Mesenchymal stem cell (in vitro differentiated cells and primary cell): ENCODE data around the gene UQCRH.
"Not testable (repeated sequence)": the region's sequence is repeated elsewhere in the genome, so short reads cannot be mapped to it uniquely, and the experiment has no call there.

Experiments used
- DNase-seq: peaks from one replicate; pipeline ENCODE4 v3.0.0-alpha.2; 2013
- H2AFZ ChIP-seq: one replicate; pipeline ENCODE4 v1.6.1; 2013; ENCODE audit warnings: low read depth, mild to moderate bottlenecking, control low read depth, inconsistent platforms, low read length, moderate library complexity
- H2AK5ac ChIP-seq: 2 replicates; pipeline ENCODE4 v1.6.1; 2013; ENCODE audit warnings: low read length, moderate library complexity, mild to moderate bottlenecking, inconsistent platforms; ENCODE audit not compliant: severe bottlenecking
- H2BK120ac ChIP-seq: one replicate; pipeline ENCODE4 v1.6.1; 2013; ENCODE audit warnings: low read depth, mild to moderate bottlenecking, inconsistent platforms, low read length, moderate library complexity
- H2BK12ac ChIP-seq, 2 experiments: one replicate each; pipeline ENCODE4 v1.6.1; 2013; ENCODE audit warnings: inconsistent platforms in 2 of 2, low read length in 2 of 2, mild to moderate bottlenecking in 2 of 2, moderate library complexity in 2 of 2, control low read depth in 1 of 2
- H2BK15ac ChIP-seq: one replicate; pipeline ENCODE4 v1.6.1; 2013; ENCODE audit warnings: mild to moderate bottlenecking, low read depth, inconsistent platforms; ENCODE audit not compliant: poor library complexity, severe bottlenecking
- H2BK5ac ChIP-seq: 2 replicates; pipeline ENCODE4 v1.6.1; 2013; ENCODE audit warnings: low read depth, mild to moderate bottlenecking, low read length, control low read depth, inconsistent platforms; ENCODE audit not compliant: poor library complexity, severe bottlenecking
- H3K14ac ChIP-seq, 2 experiments: one replicate each; pipeline ENCODE4 v1.6.1; 2013; ENCODE audit warnings: inconsistent platforms in 2 of 2, low read length in 2 of 2, control low read depth in 1 of 2, mild to moderate bottlenecking in 1 of 2, moderate library complexity in 1 of 2
- H3K18ac ChIP-seq, 2 experiments: one replicate each; pipeline ENCODE4 v1.6.1; 2013; ENCODE audit warnings: inconsistent platforms in 2 of 2, low read length in 2 of 2, control low read depth in 1 of 2, low read depth in 1 of 2, mild to moderate bottlenecking in 1 of 2
- H3K23ac ChIP-seq, 2 experiments: one replicate each; pipeline ENCODE4 v1.6.1; 2013; ENCODE audit warnings: inconsistent platforms in 2 of 2, low read length in 2 of 2, mild to moderate bottlenecking in 2 of 2, moderate library complexity in 2 of 2, control low read depth in 1 of 2
- H3K27ac ChIP-seq: 2 replicates; pipeline ENCODE4 v1.5.1; 2013; ENCODE audit warnings: mild to moderate bottlenecking, moderate library complexity, low read length, control low read depth, inconsistent platforms; ENCODE audit not compliant: poor library complexity, severe bottlenecking
- H3K27me3 ChIP-seq, 2 experiments: 2 replicates each; pipeline versions ENCODE4 v1.6.1 to v1.7.0; 2013; ENCODE audit warnings: low read length in 2 of 2, mild to moderate bottlenecking in 2 of 2, moderate library complexity in 2 of 2, control low read depth in 1 of 2, inconsistent platforms in 1 of 2; ENCODE audit not compliant: control insufficient read depth in 1 of 2, insufficient read depth in 1 of 2
- H3K36me3 ChIP-seq, 2 experiments: 2 replicates each; pipeline versions ENCODE4 v1.6.1 to v1.7.0; 2013; ENCODE audit warnings: low read length in 2 of 2, control low read depth in 1 of 2, inconsistent platforms in 1 of 2, low read depth in 1 of 2, mild to moderate bottlenecking in 1 of 2; ENCODE audit not compliant: insufficient read depth in 2 of 2, control insufficient read depth in 1 of 2
- H3K4ac ChIP-seq, 2 experiments: one replicate each; pipeline ENCODE4 v1.6.1; 2013; ENCODE audit warnings: inconsistent platforms in 2 of 2, low read length in 2 of 2, mild to moderate bottlenecking in 2 of 2, moderate library complexity in 2 of 2, control low read depth in 1 of 2, low read depth in 1 of 2
- H3K4me1 ChIP-seq: 2 replicates; pipeline ENCODE4 v1.6.1; 2013; ENCODE audit warnings: low read depth, low read length, control low read depth; ENCODE audit not compliant: control insufficient read depth, insufficient read depth
- H3K4me2 ChIP-seq: 2 replicates; pipeline ENCODE4 v1.6.1; 2013; ENCODE audit warnings: low read length, mild to moderate bottlenecking, inconsistent platforms; ENCODE audit not compliant: poor library complexity, severe bottlenecking
- H3K4me3 ChIP-seq, 2 experiments: 2 replicates each; pipeline versions ENCODE4 v1.5.1 to v1.7.0; 2013; ENCODE audit warnings: low read length in 2 of 2, mild to moderate bottlenecking in 2 of 2, control low read depth in 1 of 2, low read depth in 1 of 2; ENCODE audit not compliant: insufficient read depth in 1 of 2
- H3K79me1 ChIP-seq: replicated peaks from 2 replicates; pipeline ENCODE4 v1.6.1; 2013; ENCODE audit warnings: mild to moderate bottlenecking, control low read depth, low read length, inconsistent platforms; ENCODE audit not compliant: poor library complexity, severe bottlenecking
- H3K9ac ChIP-seq: 2 replicates; pipeline ENCODE4 v1.7.0; 2013; ENCODE audit warnings: mild to moderate bottlenecking, low read length, moderate library complexity
- H3K9me3 ChIP-seq: 2 replicates; pipeline ENCODE4 v1.7.0; 2013; ENCODE audit warnings: mild to moderate bottlenecking, low read length; ENCODE audit not compliant: control insufficient read depth
- H4K8ac ChIP-seq: one replicate; pipeline ENCODE4 v1.6.1; 2013; ENCODE audit warnings: inconsistent platforms, mild to moderate bottlenecking, low read length, moderate library complexity
- H4K91ac ChIP-seq: one replicate; pipeline ENCODE4 v1.6.1; 2013; ENCODE audit warnings: mild to moderate bottlenecking, low read length, inconsistent platforms
- WGBS: methylation state at CpG from one replicate; pipeline ENCODE4 v1.1.7; 2013; ENCODE audit warnings: mixed read lengths; 5-methylcytosine and 5-hydroxymethylcytosine counted together

Gene UQCRH

GRCh38 chr1:46363121-46363520, 59.6 kb downstream of the UQCRH start:
- no peak overlapping the region for H2BK5ac ChIP-seq
- H2AFZ ChIP-seq = no peak overlapping the region
- peaks cover 1% of the 10 kb centered on the region for H3K4me1 ChIP-seq
- DNase-seq = no peak
- no peak overlapping the region for H3K23ac ChIP-seq
- H3K9me3 ChIP-seq = no peaks in the 10 kb centered on the region
- H3K79me1 ChIP-seq = peaks cover 14% of the 10 kb centered on the region
- no peak overlapping the region for H2AK5ac ChIP-seq
- H3K9ac ChIP-seq = no peak overlapping the region
- no peak overlapping the region for H3K18ac ChIP-seq
- no peak overlapping the region for H3K14ac ChIP-seq
- H2BK12ac ChIP-seq = no peak overlapping the region
- H3K4me2 ChIP-seq = no peak overlapping the region
- no peak overlapping the region for H4K91ac ChIP-seq
- no peak overlapping the region for H3K27ac ChIP-seq
- 98% methylated on average over 5 of the region's 5 CpGs for WGBS
- no peak overlapping the region for H3K4me3 ChIP-seq
- no peak overlapping the region for H3K4ac ChIP-seq
- H3K27me3 ChIP-seq = no peaks in the 10 kb centered on the region
- no peak overlapping the region for H2BK120ac ChIP-seq
- no peak overlapping the region for H2BK15ac ChIP-seq
- no peak overlapping the region for H4K8ac ChIP-seq
- H3K36me3 ChIP-seq = peaks cover 33 to 65% of the 10 kb centered on the region in 2 experiments

GRCh38 chr1:46364612-46365011, 61.1 kb downstream of the UQCRH start:
- H2AK5ac ChIP-seq = no peak overlapping the region
- H2AFZ ChIP-seq = no peak overlapping the region
- H3K36me3 ChIP-seq = peaks cover 36 to 63% of the 10 kb centered on the region in 2 experiments
- no peak overlapping the region for H3K4ac ChIP-seq
- no peak overlapping the region for H2BK12ac ChIP-seq
- no peak overlapping the region for H3K18ac ChIP-seq
- no peak overlapping the region for H3K4me3 ChIP-seq
- no peak overlapping the region for H4K91ac ChIP-seq
- no peaks in the 10 kb centered on the region for H3K9me3 ChIP-seq
- WGBS = 75% methylated on average over 4 of the region's 5 CpGs
- H3K27ac ChIP-seq = no peak overlapping the region
- H3K23ac ChIP-seq = no peak overlapping the region
- no peak overlapping the region for H4K8ac ChIP-seq
- no peak overlapping the region for H2BK120ac ChIP-seq
- H3K4me1 ChIP-seq = peaks cover 3% of the 10 kb centered on the region
- no peak overlapping the region for H3K9ac ChIP-seq
- H3K79me1 ChIP-seq = peaks cover 9% of the 10 kb centered on the region
- DNase-seq = no peak
- no peak overlapping the region for H2BK15ac ChIP-seq
- H3K27me3 ChIP-seq = no peaks in the 10 kb centered on the region
- no peak overlapping the region for H2BK5ac ChIP-seq
- H3K14ac ChIP-seq = no peak overlapping the region
- H3K4me2 ChIP-seq = no peak overlapping the region

DNA sequence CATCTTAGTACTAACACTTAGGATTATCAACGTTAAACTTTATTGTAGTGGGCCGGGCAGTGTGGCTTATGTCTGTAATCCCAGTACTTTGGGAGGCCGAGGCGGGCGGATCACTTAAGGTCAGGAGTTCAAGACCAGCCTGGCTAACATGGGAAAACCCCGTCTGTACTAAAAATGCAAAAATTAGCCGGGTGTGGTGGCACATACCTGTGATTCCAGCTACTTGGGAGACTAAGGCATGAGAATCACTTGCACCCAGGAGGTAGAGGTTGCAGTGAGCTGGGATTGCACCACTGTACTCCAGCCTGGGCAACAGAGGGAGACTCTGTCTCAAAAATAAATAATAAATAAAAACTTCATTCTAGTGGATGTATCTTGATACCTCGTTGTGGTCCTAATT, 62.3 kb downstream of the UQCRH start:
- not testable (repeated sequence) for H3K27ac ChIP-seq, H3K23ac ChIP-seq, H3K4me2 ChIP-seq, DNase-seq, H2BK15ac ChIP-seq, H3K14ac ChIP-seq, H3K4me3 ChIP-seq, H2BK120ac ChIP-seq, H2BK5ac ChIP-seq, H3K9me3 ChIP-seq, H4K91ac ChIP-seq, H3K79me1 ChIP-seq, H2AFZ ChIP-seq, H3K9ac ChIP-seq, H4K8ac ChIP-seq, H3K18ac ChIP-seq, H2AK5ac ChIP-seq, H3K27me3 ChIP-seq, H3K4me1 ChIP-seq, H2BK12ac ChIP-seq, H3K4ac ChIP-seq
- over 99% methylated on average over 7 of the region's 8 CpGs for WGBS
- peaks cover 32 to 56% of the 10 kb centered on the region in 2 experiments for H3K36me3 ChIP-seq
